ENCODE measurements around the gene NPAS1.
A peak's percentile ranks its signal among the peaks of the same experiment; 100 is the strongest.

NPAS1 gene

DNA sequence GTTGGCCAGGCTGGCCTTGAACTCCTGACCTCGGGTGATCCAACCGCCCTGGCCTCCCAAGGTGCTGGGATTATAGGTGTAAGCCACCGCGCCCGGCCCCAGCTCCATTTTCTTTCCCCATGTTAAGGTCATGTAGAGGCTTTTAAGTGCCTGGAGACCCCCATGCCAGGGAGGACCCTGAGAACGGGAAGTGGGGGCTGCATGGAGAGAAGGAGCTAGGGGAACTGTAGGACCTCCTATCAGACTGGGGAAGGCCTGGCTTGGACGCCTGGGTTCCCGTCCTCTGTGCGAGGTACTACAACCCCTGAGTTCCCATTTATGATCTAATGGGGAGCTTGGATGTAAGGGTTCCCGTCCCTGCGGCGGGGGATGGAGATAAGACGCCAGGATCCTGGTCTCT, 714 bp upstream of the NPAS1 start:
- DNase-seq (ENCODE audit: low read depth in 1 of 2, low spot score in 1 of 2), result no peak

DNA sequence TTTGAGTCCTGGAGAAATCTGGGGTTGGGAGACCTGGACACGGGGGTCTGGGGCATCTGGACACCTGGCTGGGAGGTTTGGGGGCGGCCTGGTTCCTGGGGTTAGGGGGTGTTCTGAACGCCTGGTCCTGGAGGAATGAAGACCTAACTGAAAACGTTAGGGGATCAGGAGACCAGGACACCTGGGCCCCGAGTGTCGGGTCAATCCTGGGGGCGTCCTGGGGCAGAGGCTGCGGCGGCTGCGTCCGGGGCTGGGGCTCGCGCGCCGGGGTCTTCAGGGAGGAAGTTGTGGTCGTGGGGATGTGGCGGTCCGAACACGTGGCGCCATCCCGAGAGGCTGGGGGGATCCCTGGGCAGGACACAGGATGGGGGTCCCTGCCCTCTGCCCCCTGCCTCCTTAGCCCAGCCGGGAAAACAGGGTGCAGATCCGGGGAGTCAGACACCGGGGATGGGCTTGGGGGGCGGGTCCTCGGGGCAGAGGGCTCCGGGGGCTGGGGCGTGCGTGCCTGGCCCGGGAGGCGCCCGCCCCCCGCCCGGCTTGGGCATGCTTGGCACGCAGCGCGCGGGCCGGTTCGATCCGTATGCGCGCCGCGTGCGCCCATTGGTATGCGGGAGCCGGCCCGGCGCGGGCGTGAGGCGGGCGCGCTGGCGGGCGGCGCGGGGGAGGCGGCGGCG, 632 bp downstream of the NPAS1 start:
- no peak for DNase-seq (ENCODE audit: low read depth in 1 of 2, low spot score in 1 of 2)

DNA sequence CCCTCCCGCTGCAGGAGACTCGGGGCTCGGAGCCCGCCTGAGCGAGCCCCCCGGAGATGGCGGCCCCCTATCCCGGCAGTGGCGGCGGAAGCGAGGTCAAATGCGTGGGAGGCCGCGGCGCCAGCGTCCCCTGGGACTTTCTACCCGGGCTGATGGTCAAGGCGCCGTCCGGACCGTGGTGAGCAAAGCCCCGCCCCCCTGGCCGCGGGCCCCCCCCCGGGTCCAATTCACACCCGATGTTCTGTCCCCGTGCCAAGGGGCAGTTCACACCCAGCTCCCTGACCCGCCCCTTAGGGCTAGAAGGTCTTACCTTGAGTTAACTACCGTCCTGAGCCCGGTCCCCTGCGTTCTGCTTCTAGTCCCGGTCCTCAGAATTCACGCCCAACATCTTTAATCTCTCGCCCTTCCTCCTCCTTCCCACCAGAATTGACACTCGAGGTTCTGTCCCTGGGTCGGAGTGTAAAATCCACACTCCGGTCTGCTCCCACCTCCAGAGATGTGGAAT, 1.4 kb downstream of the NPAS1 start:
- DNase-seq (ENCODE audit: low read depth in 1 of 2, low spot score in 1 of 2), result no peak

DNA sequence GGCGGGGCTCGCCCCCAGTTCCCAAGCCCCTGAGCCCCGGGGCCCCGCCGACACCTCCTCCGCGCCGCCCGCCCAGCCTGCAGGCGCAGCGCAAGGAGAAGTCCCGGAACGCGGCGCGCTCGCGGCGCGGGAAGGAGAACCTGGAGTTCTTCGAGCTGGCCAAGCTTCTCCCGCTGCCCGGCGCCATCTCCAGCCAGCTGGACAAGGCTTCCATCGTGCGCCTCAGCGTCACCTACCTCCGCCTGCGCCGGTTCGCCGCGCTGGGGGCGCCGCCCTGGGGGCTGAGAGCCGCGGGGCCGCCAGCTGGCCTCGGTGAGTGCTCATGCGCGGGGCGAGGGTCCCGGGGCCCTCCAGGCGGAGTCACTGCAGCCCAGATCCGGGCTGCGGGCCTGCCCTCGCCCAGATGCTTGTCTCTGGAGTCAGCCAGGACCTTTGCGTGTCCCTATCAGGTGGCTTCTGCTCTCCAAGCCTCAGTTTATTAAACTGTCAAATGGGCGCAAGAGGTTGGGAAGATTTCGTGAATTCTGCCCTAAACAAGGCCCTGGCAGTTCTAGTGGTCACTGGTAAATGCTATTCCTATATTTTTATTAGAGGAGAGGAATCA, 2.0 kb downstream of the NPAS1 start:
- no peak for DNase-seq (ENCODE audit: low read depth in 1 of 2, low spot score in 1 of 2)

DNA sequence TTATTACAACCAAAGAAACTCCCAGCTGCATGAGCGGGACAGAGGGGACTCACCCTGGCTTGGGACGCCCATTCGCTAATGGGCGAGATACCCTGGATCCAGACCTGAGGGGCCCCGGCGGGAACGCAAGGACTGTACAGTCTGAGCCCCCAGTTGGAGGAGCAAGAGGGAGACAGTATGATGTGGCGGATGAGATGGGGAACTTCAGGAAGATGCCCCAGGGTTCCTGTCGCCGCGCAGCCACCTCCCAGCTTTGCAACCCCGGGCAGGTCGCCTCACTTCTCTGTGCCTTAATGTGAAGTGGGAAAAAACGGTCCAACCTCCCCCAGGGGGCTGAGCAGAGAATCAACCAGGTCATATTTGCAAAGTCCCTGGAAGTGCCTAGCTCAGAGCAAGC, 2.5 kb downstream of the NPAS1 start:
- no peak for DNase-seq (ENCODE audit: low read depth in 1 of 2, low spot score in 1 of 2)

DNA sequence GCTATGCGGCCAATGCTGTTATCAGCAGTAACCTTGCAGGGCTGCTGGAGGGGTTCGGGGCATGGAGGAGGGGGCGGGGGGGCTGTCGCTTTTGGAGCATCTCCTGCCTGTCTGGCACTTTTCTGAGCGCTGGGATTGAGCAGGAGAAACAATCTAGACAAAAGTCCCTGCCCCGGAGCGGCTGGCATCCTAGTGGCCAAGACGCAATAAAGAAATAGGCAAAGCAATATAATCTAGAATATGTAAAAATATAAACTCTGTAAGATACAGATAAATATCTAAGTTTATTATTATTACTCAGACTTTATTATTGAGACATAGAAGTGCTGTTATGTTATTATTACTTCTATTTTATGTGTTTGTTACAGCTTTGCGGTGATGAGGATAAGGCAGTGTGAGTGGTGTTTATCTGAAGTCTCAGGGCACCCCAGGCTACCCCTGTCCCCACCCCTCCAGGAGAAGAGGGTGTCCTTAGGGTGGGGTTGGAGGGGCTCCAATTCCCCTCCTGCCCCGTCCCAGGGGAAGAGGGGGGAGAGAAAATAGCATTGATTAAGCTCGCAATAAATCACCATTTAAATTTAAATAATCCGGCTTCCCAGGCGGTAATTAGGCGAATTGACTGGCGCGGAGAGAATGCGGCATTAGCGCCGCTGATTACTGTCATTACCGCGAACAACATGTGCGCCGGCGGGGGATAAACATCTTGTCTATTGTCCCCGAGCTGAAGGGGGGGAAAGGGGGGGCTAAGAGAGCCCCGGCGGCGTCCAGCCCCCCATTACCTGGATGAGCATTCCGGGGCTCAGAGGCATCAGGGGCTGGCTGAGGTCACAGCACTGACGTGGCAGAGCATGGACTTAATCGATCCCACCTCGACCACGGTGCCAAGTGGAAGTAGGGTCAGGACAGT, 3.2 kb downstream of the NPAS1 start:
- DNase-seq (ENCODE audit: low read depth in 1 of 2, low spot score in 1 of 2), result no peak

DNA sequence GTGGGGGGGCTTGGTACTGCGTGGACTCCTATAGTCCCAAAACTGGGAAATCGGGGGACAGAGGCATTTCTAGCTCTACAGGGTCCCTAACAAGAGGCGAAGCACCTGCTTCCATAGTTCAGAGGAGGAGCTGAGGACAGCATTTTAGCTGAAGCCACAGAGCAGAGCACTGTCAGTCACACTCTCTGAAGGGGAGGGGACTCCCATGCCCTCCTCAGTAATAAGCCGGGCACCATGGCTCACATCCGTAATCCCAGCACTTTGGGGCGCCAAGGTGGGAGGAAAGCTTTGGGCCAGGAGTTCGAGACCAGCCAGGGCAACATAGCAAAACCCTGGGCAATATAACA, 3.8 kb downstream of the NPAS1 start:
- no peak for DNase-seq (ENCODE audit: low read depth in 1 of 2, low spot score in 1 of 2)

DNA sequence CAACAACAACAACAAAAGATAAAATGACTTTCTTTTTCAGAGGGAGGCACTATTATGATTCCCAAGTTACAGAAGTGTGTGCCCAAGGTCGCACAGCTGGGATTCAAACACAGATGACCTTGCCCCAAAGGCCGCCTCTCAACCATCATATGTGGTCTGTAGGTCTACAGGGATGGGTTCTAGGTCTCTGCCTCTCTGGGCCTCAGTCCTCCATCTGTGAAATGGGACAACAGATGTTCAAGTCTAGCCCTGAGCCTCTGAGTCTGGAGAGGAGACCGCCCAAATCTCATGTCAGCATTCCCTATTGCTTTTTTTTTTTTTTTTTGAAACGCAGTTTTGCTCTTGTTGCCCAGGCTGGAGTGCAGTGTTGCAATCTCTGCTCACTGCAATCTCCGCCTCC, 4.9 kb downstream of the NPAS1 start:
- no peak for DNase-seq (ENCODE audit: low read depth in 1 of 2, low spot score in 1 of 2)

DNA sequence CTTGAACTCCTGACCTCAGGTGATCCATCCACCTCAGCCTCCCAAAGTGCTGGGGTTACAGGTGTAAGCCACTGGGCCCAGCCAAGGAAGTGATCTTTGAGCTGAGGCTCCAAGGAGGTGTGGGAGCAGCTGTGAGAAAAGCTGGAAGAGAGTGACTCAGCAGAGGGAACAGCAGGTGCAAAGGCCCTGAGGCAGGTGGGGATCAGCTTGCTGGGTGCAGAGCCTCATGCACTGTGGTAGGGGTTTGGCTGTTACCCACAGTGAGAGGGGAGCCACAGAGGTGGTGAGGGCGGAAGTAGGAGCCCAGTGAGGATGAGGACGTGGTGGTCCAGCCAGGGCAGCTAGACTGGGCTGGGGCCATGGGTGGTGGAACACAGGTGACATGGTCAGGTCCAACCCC, 6.5 kb downstream of the NPAS1 start:
- DNase-seq (ENCODE audit: low read depth in 1 of 2, low spot score in 1 of 2), result no peak

DNA sequence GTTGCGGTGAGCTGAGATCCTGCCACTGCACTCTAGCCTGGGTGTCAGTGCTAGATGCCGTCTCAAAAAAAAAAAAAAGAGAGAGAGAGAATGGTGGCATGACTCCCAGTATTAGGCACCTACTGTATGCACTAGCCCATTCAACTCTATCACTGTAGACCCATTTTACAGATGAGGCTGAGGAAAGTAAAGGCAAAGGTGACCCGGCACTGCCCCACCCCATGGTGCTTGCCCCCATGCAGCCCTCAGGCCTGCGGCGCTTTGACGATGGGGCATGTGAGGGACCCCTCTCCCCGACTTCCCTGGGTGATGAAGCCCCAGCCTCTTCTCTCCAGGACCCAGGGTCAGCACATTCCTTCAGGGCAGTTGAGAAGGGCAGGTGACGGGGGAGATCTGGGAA, 7.3 kb downstream of the NPAS1 start:
- no peak for DNase-seq (ENCODE audit: low read depth in 1 of 2, low spot score in 1 of 2)

DNA sequence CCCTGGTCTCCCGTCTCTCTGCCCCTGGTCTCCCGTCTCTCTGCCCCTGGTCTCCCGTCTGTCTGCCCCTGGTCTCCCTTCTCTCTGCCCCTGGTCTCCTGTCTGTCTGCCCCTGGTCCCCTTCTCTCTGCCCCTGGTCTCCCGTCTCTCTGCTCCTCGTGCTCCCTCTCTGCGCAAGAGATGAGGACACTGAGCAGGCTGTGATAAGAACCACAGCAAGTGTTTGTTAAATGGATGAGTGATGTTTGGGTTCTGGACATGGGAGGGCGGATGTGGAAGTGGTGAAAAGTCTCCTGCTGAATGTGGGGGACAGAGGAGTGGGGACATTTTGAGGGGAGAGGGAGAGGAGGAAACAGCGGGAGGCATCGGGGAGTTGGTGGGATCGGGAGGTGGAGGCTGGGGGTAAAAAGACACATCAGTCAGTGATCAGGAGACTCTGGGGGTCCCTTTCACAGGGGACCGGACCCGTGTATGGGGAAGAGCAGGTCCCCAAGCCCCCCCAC, 8.0 kb downstream of the NPAS1 start:
- DNase-seq (ENCODE audit: low read depth in 1 of 2, low spot score in 1 of 2), result no peak

DNA sequence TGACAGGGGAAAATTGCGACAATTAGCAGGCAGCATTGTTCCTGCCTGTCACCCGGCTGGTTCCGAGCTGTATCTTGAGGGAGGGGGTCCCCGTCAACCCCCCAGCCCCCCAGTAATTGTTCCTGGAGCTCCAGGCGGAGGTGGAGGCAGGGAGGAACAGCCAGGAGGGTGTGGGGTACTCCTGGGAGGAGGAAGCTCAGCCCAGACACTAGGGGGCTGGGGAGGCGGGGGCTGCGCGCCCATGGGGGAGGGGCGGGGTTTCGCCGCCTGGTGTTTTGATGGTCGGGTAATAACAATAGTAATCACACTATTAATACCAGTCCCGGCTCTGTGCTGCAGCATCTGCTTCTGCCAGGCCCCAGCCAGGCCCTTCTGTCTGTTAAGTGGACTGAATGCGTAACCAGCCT, 8.6 kb downstream of the NPAS1 start:
- no peak for DNase-seq (ENCODE audit: low read depth in 1 of 2, low spot score in 1 of 2)

DNA sequence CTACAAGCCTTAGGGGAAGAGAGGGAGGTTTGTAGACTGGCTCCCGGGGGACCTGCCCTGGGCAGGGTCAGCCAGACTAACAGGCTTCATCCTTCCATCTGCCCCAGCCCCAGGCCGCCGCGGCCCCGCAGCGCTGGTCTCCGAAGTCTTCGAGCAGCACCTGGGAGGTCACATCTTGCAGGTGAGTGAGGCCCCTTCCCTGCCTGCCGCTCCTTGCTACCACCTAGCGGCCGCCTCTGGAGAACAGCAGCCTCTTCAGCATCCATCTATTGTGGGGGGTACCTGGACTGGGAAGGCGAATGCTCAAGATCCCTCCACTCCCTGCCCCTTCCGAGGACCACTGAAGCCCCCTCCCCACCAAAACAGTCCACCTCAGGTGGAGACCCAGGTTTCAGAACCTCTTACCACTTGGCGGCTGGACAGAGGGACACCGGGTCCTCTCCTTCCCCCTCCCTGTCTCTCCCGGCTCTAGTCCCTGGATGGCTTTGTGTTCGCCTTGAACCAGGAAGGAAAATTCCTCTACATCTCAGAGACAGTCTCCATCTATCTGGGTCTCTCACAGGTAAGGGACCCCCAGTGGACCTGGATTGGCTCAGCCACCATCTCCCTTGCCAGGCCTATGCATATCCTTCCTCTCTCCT, 12.7 kb downstream of the NPAS1 start:
- DNase-seq (ENCODE audit: low read depth in 1 of 2, low spot score in 1 of 2), result peak; percentile 48 to 54

DNA sequence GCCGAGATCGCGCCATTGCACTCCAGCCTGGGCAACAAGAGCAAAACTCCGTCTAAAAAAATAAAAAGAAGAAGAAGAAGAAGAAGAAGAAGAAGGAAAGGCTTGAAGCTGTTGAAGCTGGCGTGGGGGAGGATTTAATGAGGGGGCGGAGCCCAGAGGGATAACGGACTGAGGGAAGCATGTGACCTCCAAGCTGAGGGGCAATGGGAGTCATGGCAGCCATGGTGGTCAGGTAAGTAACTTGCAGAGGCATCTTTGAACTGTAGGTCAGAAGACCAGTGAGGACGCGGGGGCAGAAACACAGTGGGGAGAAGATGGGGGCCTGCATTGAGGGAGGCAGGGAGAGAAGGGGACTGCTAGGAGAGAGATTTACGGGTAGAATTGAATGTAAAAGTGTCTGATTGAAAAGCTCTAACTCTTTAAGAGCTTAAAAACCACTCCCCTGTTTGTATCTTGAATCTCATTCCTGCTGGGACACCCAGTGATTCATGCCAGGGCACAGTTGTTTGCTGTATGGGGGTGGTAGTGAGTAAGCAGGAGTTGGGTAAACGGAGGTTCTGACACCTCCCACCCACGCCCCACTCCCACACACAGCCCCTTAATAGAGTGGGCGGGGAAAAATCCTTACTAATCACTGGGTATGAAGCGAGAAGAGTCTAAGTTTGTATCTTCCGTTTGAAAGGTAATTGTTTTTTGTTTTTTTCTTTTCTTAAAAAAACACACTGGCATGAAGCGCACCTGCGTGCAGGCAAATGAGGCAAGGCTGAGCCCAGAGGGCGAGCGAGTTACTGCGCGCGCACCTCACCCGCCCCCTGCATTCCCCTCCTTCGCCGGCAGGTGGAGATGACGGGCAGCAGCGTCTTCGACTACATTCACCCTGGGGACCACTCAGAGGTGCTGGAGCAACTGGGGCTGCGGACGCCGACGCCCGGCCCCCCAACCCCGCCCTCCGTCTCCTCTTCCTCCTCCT, 15.8 kb downstream of the NPAS1 start:
- peak; percentile 94 to 96 for DNase-seq (ENCODE audit: low read depth in 1 of 2, low spot score in 1 of 2)

DNA sequence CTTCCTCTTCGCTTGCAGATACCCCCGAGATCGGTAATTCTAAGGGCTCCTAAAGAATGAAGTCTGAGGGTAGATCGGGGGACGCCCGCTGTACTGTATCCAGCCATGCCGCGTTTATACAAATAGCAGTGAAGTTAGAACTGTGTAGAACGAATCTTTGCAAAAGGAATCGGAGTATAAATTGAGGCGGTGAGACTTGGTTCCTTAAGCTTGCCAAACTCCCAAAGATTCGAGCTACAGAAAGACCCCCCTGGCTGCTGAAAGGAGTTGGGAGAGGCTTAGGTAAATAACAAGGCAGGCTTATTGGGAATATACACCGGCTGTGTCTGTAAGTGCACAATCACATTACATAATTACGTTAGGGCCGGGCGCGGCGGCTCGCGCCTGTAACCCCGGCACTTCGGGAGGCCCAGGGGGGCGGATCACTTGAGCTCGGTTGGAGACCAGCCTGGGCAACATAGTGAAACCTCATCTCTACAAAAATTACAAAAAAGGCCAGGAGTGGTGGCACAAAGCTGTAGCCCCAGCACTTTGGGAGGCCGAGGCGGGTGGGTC, 16.5 kb downstream of the NPAS1 start:
- no peak for DNase-seq (ENCODE audit: low read depth in 1 of 2, low spot score in 1 of 2)

DNA sequence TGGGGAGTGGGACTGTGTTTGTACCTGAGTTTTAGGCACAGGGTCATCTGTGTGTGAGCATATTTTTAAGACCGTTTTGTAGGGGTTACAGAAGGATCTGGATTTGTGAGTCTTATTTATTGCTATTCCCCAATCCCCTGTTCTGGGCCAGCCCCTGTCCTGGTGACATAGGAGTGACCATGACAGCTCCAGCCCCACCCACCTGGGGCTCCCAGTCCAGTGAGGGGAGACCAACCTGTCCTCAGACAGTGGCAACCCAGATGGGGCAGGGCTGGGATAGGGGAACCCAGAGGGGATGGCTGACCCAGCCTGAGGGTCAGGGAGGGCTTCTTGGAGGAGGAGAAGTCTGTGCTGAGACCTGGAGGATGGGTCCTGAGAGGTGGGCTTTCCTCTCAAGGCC, 18.1 kb downstream of the NPAS1 start:
- DNase-seq (ENCODE audit: low read depth in 1 of 2, low spot score in 1 of 2), result no peak

DNA sequence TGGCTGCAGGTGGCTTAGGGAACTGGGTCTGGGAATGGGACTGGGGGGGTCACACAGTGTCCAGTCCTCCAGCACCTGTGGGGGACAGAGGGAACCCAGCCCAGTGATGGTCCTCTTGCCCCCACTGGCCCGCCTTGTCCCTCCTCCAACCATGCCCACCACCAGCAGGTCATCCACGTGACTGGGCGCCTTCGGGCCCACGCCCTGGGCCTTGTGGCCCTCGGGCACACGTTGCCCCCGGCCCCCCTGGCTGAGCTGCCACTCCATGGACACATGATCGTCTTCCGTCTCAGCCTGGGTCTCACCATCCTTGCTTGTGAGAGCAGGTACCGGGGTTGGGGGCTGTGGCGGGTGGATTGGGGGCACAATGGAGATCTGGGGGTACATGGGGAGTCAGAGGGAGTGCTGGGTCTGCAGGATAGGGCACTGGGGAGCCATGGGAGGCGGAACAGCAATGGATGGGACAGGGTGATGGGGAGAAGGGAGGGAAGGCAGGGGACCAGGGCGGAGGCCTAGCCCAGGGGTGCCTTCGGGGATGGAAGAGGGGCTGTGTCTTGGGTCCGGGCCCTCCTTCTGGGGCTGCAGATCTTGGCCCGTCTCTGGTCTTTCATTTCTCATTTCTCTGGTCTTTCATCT, 19.7 kb downstream of the NPAS1 start:
- DNase-seq (ENCODE audit: low read depth in 1 of 2, low spot score in 1 of 2), result no peak

DNA sequence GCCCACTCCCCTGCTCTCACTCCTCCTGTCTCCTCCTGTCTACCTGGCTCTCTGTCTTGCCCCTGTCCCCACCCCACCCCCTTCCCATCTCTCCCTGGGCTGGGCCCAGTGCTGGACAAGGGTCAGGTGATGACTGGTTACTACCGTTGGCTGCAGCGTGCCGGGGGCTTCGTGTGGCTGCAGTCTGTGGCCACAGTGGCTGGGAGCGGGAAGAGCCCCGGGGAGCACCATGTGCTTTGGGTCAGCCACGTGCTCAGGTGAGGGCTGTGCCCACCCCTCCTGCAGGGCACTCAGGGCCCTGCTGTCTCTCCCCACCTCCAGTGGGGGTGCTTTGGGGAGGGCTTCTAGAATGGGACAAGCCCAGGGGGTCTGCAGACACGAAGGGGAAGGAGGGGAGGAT, 21.2 kb downstream of the NPAS1 start:
- no peak for DNase-seq (ENCODE audit: low read depth in 1 of 2, low spot score in 1 of 2)
